GM19023 (cell line): ENCODE measurements around the gene CAMKMT.
A peak's percentile ranks its signal among the peaks of the same experiment; 100 is the strongest.
"Not testable (repeated sequence)": the region's sequence is repeated elsewhere in the genome, so short reads cannot be mapped to it uniquely, and the experiment has no call there.

Experiments
- ATAC-seq: cut with Tn5 transposase; IDR thresholded peaks from one replicate; pipeline ENCODE4 v1.9.1; 2021; ENCODE audit warnings: mild to moderate bottlenecking, moderate library complexity; ENCODE audit not compliant: unreplicated experiment

Gene CAMKMT

GRCh38 chr2:44580875-44581515, 219.2 kb downstream of the CAMKMT start:
- ATAC-seq: no peak

- ATAC-seq: no peak
Observed at GRCh38 chr2:44582363-44583008, 220.7 kb downstream of the CAMKMT start.

- not testable (repeated sequence) for ATAC-seq
Observed at GRCh38 chr2:44595615-44596014, 233.9 kb downstream of the CAMKMT start.

- no peak for ATAC-seq
Observed at GRCh38 chr2:44596537-44597320, 235.0 kb downstream of the CAMKMT start.

GRCh38 chr2:44598330-44599119, 236.8 kb downstream of the CAMKMT start:
- no peak for ATAC-seq

- no peak for ATAC-seq
Observed at GRCh38 chr2:44599130-44599529, 237.4 kb downstream of the CAMKMT start.

- ATAC-seq: no peak
Observed at GRCh38 chr2:44602446-44602845, 240.7 kb downstream of the CAMKMT start.

- ATAC-seq: no peak
Observed at GRCh38 chr2:44605511-44605910, 243.8 kb downstream of the CAMKMT start.

- no peak for ATAC-seq
Observed at GRCh38 chr2:44612276-44612675, 250.5 kb downstream of the CAMKMT start.

GRCh38 chr2:44614940-44615339, 253.2 kb downstream of the CAMKMT start:
- ATAC-seq: no peak

GRCh38 chr2:44615950-44616518, 254.3 kb downstream of the CAMKMT start:
- ATAC-seq: no peak

- ATAC-seq: peak; percentile 60
Observed at GRCh38 chr2:44616667-44617155, 255.0 kb downstream of the CAMKMT start.

- no peak for ATAC-seq
Observed at GRCh38 chr2:44618251-44619023, 256.7 kb downstream of the CAMKMT start.

- no peak for ATAC-seq
Observed at GRCh38 chr2:44620189-44620990, 258.6 kb downstream of the CAMKMT start.

- no peak for ATAC-seq
Observed at GRCh38 chr2:44623622-44624351, 262.0 kb downstream of the CAMKMT start.

GRCh38 chr2:44628297-44628696, 266.6 kb downstream of the CAMKMT start:
- no peak for ATAC-seq

GRCh38 chr2:44632931-44633689, 271.4 kb downstream of the CAMKMT start:
- ATAC-seq: no peak

GRCh38 chr2:44635725-44636124, 274.0 kb downstream of the CAMKMT start:
- no peak for ATAC-seq
